Gastrocnemius medialis (tissue), 4 donors: ENCODE data around the gene PIGR. TPM values are rescaled to one million over a fixed set of nuclear protein-coding genes. Genes with fewer than 3 reads are reported as not detected.

ENCODE experiments used
- ATAC-seq, 2 donors: fragments of 150-250 bp; one replicate each; pipeline ENCODE4 v1.9.1; 2016
- DNase-seq, 2 donors: peaks; one replicate each; pipeline ENCODE4 v3.0.0-alpha.2; 2019
- H3K27ac ChIP-seq, 4 donors: fragments of 200-600 bp; sonication (generic); 1 replicate in 1 of 4; 2 replicates in 3 of 4; pipeline ENCODE4 v1.5.1; 2016 to 2018; ENCODE audit warnings: mild to moderate bottlenecking in 2 of 4, moderate library complexity in 1 of 4
- H3K27me3 ChIP-seq, 3 donors: fragments of 200-600 bp; sonication (generic) in 2 of 3; 1 replicate in 1 of 3; 2 replicates in 2 of 3; pipeline versions ENCODE4 v1.5.1 to v1.6.0; 2016 to 2019; ENCODE audit warnings: mild to moderate bottlenecking in 1 of 3, moderate library complexity in 1 of 3
- H3K36me3 ChIP-seq, 2 donors: fragments of 200-600 bp; sonication (generic) in 1 of 2; one replicate each; pipeline ENCODE4 v1.5.1; 2017 to 2018
- H3K4me1 ChIP-seq, 2 donors: fragments of 200-600 bp; sonication (generic) in 1 of 2; one replicate each; pipeline ENCODE4 v1.5.1; 2016 to 2017; ENCODE audit warnings: mild to moderate bottlenecking in 2 of 2
- H3K4me3 ChIP-seq, 4 donors: fragments of 200-600 bp; sonication (generic) in 3 of 4; 1 replicate in 1 of 4; 2 replicates in 3 of 4; pipeline ENCODE4 v1.5.1; 2016 to 2019; ENCODE audit warnings: mild to moderate bottlenecking in 2 of 4
- H3K9me3 ChIP-seq, 3 donors: fragments of 200-600 bp; sonication (generic) in 2 of 3; 1 replicate in 1 of 3; 2 replicates in 2 of 3; pipeline ENCODE4 v1.5.1; 2016 to 2019
- POLR2A ChIP-seq, 2 donors: fragments of 450-650 bp; IDR thresholded peaks; one replicate each; pipeline ENCODE4 v1.6.1; 2017; ENCODE audit warnings: antibody characterized with exemption in 2 of 2, mild to moderate bottlenecking in 2 of 2, moderate library complexity in 2 of 2
- in situ Hi-C, 4 donors: fragments of 200-750 bp; cut with MboI; loops; one replicate each; pipeline versions ENCODE4 v1.15.0 to v1.8.0; 2017; ENCODE audit warnings: low sequenced_read_pairs in 4 of 4
- intact Hi-C: fragments of 100-400 bp; cut with DNase I; formaldehyde crosslinking; loops from one replicate; pipeline ENCODE4 v1.15.1; 2023; ENCODE audit warnings: low total_unique reads
- total RNA-seq, 4 donors: library from RNA; depleted of rRNA; stranded (reverse); fragments of >200 nt; gene quantifications; one replicate each; pipeline versions ENCODE4 v1.1.0 to v1.2.3, GENCODE V29; 2016
- TF ChIP-seq, protein P1 (sequence below), 5 experiments: fragments of 450-650 bp in 3 of 5; fragments of 200-600 bp in 2 of 5; sonication (generic) in 2 of 5; IDR thresholded peaks in 4 of 5; conservative IDR thresholded peaks in 1 of 5; 1 replicate in 4 of 5; 2 replicates in 1 of 5; pipeline ENCODE4 v1.5.1; 2016 to 2019; ENCODE audit warnings: antibody characterized with exemption in 5 of 5, mild to moderate bottlenecking in 3 of 5, moderate library complexity in 3 of 5

Gene PIGR
- total RNA-seq, 4 donors from 2014 or later, result 0.10 to 28.4 (median 0.11) TPM; not detected in 1

DNA sequence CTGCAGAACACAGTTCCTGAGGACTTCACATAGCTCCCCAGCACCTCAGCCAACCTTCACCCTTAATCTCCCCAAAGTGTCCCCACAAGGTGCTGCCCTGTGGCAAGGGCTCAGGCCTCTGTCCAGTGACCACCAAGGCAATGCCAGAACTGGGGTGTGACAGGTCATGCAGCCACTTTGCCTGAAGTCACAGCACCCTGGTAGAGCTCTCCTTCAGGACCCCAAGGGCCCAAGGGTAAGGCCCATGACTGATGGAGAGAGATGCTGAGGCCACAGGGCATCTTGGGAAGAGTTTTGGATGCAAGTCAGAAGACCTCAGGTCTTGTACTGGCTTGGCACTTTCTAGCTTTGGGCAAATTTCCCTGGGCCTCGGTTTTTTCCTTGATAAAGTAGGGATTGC, 23.7 kb downstream of the PIGR start:
- in situ Hi-C loops, result no loop called here
- Histone ChIP-seq H3K27ac (no peak overlapping the region), H3K36me3 (no peaks in the 10 kb centered on the region), H3K4me3 (no peak overlapping the region), H3K4me1 (peaks cover 0 to 4% of the 10 kb centered on the region in 2 donors), H3K9me3 (no peaks in the 10 kb centered on the region), H3K27me3 (no peaks in the 10 kb centered on the region)
- intact Hi-C loops, result no loop called here
- DNase-seq (no peak), ATAC-seq (no peak)
- no peak for TF ChIP-seq POLR2A (IDR thresholded peaks at IDR 0.05)
- TF ChIP-seq, protein P1, sequence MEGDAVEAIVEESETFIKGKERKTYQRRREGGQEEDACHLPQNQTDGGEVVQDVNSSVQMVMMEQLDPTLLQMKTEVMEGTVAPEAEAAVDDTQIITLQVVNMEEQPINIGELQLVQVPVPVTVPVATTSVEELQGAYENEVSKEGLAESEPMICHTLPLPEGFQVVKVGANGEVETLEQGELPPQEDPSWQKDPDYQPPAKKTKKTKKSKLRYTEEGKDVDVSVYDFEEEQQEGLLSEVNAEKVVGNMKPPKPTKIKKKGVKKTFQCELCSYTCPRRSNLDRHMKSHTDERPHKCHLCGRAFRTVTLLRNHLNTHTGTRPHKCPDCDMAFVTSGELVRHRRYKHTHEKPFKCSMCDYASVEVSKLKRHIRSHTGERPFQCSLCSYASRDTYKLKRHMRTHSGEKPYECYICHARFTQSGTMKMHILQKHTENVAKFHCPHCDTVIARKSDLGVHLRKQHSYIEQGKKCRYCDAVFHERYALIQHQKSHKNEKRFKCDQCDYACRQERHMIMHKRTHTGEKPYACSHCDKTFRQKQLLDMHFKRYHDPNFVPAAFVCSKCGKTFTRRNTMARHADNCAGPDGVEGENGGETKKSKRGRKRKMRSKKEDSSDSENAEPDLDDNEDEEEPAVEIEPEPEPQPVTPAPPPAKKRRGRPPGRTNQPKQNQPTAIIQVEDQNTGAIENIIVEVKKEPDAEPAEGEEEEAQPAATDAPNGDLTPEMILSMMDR (IDR thresholded peaks at IDR 0.05 in 4 of 5, conservative IDR thresholded peaks at IDR 0.05 in 1 of 5), result no peak

DNA sequence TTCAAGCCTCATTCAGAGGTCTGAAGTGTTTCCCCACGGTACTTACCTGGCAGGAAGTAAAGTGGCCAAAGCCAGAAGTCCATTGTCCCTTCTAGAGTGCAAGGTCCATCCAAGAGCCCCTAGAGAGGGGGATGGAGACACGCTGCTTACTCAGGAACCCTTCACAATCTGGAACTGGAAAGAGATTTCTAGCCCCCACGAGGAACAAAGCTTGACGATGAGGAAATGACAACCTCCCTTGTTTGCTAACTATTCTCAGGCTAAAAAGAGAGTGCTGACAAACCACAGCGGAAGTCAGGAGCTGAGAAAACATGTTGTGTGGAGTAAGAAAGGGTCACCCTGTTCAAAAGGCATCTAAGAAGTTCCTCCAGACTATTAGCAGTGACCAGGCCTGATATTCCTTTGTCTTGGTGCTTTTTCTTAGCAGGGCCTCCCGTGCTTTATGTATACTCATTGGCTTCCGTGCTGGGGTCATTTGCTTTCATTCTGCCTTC, 24.4 kb downstream of the PIGR start, which contains the start of gene FCMR:
FCMR (minus strand) TSS at position 170 of the 494 bp plus-strand sequence; CDS start at position 83, 87 bp downstream.
- Histone ChIP-seq H3K9me3 (no peaks in the 10 kb centered on the region), H3K36me3 (no peaks in the 10 kb centered on the region), H3K4me3 (no peak within 1 kb of the TSS), H3K4me1 (peaks cover 0 to 4% of the 10 kb centered on the region in 2 donors), H3K27ac (no peak within 1 kb of the TSS), H3K27me3 (no peaks in the 10 kb centered on the region)
- intact Hi-C loops, result no loop called here
- TF ChIP-seq, protein P1 (IDR thresholded peaks at IDR 0.05 in 4 of 5, conservative IDR thresholded peaks at IDR 0.05 in 1 of 5), result no peak
- TF ChIP-seq POLR2A (IDR thresholded peaks at IDR 0.05), result peak in 1 of 2 donors; percentile 11
- ATAC-seq, result no peak
- in situ Hi-C loops, result no loop called here
- peak in 1 of 2 donors; percentile 26 for DNase-seq

DNA sequence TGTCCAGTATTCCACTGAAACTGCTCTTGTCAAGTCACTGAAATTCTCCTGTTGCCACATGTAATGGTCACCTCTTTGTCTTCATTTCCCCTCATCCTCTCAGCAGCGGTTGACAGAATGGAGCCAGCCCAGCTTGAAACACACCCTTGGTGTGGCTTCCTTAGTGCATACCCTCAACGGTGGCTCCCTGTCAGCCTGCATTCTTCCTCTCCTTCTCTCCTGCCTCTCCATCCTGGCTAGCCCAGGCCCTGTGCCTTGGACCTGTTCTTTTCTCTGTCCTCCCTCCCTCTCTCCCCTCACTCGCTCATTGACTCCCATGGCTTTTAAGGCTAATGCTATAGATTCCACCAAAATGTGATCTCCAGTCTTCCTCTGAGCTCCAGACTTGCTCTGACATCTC, 28.2 kb downstream of the PIGR start:
- no peak for ATAC-seq
- H3K27me3 ChIP-seq, result no peaks in the 10 kb centered on the region
- no peaks in the 10 kb centered on the region for H3K9me3 ChIP-seq
- H3K4me3 ChIP-seq, result no peak overlapping the region
- H3K36me3 ChIP-seq, result no peaks in the 10 kb centered on the region
- no peaks in the 10 kb centered on the region for H3K4me1 ChIP-seq
- no peak overlapping the region for H3K27ac ChIP-seq
- no peak for DNase-seq
- TF ChIP-seq, protein P1 (IDR thresholded peaks at IDR 0.05 in 4 of 5, conservative IDR thresholded peaks at IDR 0.05 in 1 of 5), result no peak
- no peak for TF ChIP-seq POLR2A (IDR thresholded peaks at IDR 0.05)
- intact Hi-C loops (loop anchor here (10.0 kb wide), 1 partner anchor 113 kb away; no protein-coding TSS in a partner anchor), in situ Hi-C loops (loop anchor here (10.0 kb wide), 4 partner anchors 53 to 283 kb away; partner anchors contain the start of genes IL20 (in 4 of the 4) and DYRK3 (in 1 of the 4))

DNA sequence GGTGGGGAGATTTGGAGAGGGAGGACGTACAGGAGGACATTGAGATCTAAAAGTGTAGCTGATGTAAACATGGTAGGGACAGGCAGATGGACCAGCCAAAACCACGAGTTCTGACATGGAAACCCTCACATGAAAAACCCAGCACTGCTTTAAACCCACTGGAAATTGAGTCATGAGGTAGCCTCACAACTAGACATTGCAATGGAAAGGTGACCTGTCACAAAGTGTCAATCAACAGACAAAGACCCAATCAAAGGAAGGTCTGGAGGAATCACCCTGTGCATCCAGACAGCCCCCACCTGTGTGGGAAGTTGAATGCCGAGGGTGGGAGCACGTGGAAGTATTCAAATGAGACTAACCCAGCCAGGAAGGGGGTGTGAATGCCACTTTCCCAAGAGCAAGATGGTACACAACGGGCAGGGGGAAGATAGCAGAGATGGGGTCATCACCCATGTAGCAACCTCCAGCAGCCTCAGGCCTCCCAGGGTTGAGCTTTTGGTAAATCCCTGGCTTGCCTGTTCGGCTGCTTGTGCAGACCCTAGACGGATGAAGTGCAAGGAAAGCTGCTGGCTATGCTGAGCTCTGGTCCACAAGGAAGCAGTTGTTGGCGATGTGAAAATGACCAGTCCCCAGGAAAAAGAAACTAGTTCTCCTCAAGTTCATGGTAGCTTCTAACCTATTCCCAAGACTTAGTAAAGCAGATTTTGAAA, 30.1 kb downstream of the PIGR start:
- in situ Hi-C loops, result loop anchor here (10.0 kb wide), 4 partner anchors 51 to 281 kb away; partner anchors contain the start of genes IL20 (in 4 of the 4) and DYRK3 (in 1 of the 4)
- intact Hi-C loops, result loop anchor here (10.0 kb wide), 1 partner anchor 111 kb away; no protein-coding TSS in a partner anchor
- TF ChIP-seq POLR2A (IDR thresholded peaks at IDR 0.05), result no peak
- TF ChIP-seq, protein P1 (IDR thresholded peaks at IDR 0.05 in 4 of 5, conservative IDR thresholded peaks at IDR 0.05 in 1 of 5), result no peak

More for the DNA sequence above, 30.1 kb downstream of the PIGR start:
- Histone ChIP-seq H3K36me3 (no peaks in the 10 kb centered on the region), H3K4me1 (no peaks in the 10 kb centered on the region), H3K27me3 (no peaks in the 10 kb centered on the region), H3K27ac (no peak overlapping the region), H3K4me3 (no peak overlapping the region), H3K9me3 (no peaks in the 10 kb centered on the region)
- no peak for ATAC-seq
- DNase-seq, result no peak
